ENCODE measurements around the gene GOSR2. TPM values are rescaled to one million over a fixed set of nuclear protein-coding genes. Genes with fewer than 3 reads are reported as not detected.
A peak's percentile ranks its signal among the peaks of the same experiment; 100 is the strongest.

GOSR2 gene
- total RNA-seq, 1 experiment from 2014 or later, result 48.4 TPM

- no peaks in the 10 kb centered on the region for H3K9me3 ChIP-seq (ENCODE audit: low read length)
- intact Hi-C loops (cut with micrococcal nuclease), result loop anchor here (2.0 kb wide), 2 partner anchors 60 to 100 kb away; no protein-coding TSS in a partner anchor
- H4K20me1 ChIP-seq (ENCODE audit: low read length), result no peaks in the 10 kb centered on the region
- BruUV-seq (replicated peaks), result no TSS peak
- peaks cover 41% of the 10 kb centered on the region for H3K36me3 ChIP-seq (ENCODE audit: low read depth, low read length)
- no peak overlapping the region for H3K4me3 ChIP-seq (ENCODE audit: low read length)
- POLR2A ChIA-PET (ENCODE audit: unreplicated experiment), result no interaction called here
- no peak overlapping the region for H3K4me2 ChIP-seq (ENCODE audit: low read length)
- H3K4me1 ChIP-seq (ENCODE audit: insufficient read depth, low read length), result peaks cover 11% of the 10 kb centered on the region; the same call in 1 of the 2 replicates
- H2AFZ ChIP-seq (ENCODE audit: low read length), result no peak overlapping the region
- ATAC-seq (peak; percentile 81), DNase-seq (peak; percentile 82)
- H3K9me2 ChIP-seq (replicated peaks; ENCODE audit: low read length), result no peaks in the 10 kb centered on the region
- no peaks in the 10 kb centered on the region for H3F3A ChIP-seq (ENCODE audit: low read length, unreplicated experiment)
- H3K79me2 ChIP-seq (ENCODE audit: low read length), result no peaks in the 10 kb centered on the region
- no peak overlapping the region for H3K9ac ChIP-seq (ENCODE audit: low read length)
- CTCF ChIA-PET, result interaction anchor here (0.6 to 1.0 kb wide), 2 partner anchors 62 to 160 kb away, joined by 4 to 7 read pairs; no protein-coding TSS in a partner anchor
- no peaks in the 10 kb centered on the region for H3K27me3 ChIP-seq (ENCODE audit: low read length)
- no peak overlapping the region for H3K27ac ChIP-seq (ENCODE audit: low read length)
- TF ChIP-seq, protein P1, sequence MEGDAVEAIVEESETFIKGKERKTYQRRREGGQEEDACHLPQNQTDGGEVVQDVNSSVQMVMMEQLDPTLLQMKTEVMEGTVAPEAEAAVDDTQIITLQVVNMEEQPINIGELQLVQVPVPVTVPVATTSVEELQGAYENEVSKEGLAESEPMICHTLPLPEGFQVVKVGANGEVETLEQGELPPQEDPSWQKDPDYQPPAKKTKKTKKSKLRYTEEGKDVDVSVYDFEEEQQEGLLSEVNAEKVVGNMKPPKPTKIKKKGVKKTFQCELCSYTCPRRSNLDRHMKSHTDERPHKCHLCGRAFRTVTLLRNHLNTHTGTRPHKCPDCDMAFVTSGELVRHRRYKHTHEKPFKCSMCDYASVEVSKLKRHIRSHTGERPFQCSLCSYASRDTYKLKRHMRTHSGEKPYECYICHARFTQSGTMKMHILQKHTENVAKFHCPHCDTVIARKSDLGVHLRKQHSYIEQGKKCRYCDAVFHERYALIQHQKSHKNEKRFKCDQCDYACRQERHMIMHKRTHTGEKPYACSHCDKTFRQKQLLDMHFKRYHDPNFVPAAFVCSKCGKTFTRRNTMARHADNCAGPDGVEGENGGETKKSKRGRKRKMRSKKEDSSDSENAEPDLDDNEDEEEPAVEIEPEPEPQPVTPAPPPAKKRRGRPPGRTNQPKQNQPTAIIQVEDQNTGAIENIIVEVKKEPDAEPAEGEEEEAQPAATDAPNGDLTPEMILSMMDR (conservative IDR thresholded peaks at IDR 0.05; ENCODE audit: low read depth, low read length), result peak; percentile 93
- TF ChIP-seq EZH2 (IDR thresholded peaks at IDR 0.05; ENCODE audit: low read length, unreplicated experiment), result no peak
- TF ChIP-seq EZH2phosphoT487 (IDR thresholded peaks at IDR 0.05; ENCODE audit: borderline replicate concordance, low read length), result no peak
Observed at GRCh38 chr17:46940692-46941404, 17.9 kb downstream of the GOSR2 start.

DNA sequence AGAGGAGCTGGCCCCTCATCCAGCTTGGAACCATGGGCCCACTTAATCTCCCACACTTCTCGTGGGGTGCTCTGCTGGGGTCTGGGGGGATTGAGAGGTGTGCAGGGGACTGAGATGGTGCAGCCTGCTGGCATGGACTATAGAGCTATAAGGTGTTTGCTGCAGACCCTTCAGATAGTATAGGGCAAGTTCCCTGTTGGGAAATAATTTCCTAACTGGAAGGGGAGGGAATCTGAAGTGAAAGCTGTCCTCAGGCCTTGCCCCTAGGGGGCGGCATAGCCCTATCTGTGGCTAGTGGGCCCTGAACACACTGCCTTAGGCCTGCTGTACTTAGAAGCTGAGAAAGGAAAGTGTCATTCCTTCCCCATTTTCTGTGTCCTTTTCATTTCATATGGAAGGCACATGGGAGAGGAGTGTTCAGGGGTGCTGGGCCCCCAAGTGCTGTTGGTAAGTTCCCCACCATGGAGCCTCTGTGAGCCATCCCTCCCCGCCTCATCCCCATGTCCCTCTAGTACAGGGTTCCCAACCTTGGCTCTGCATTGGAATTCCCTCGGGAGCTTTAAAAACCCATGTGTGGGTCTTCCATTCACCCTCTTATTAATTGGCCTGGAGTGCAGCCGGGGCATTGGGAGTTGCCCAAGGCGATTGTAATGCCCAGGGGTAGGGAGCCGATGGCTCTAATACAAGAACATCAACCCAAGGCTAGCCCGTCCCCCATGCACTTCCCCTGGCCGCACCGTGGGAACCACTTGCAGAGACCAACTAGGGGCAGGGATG is 19.7 kb downstream of the GOSR2 start:
- H3K27ac ChIP-seq (ENCODE audit: low read length), result no peak overlapping the region
- H4K20me1 ChIP-seq (ENCODE audit: low read length), result no peaks in the 10 kb centered on the region
- no TSS peak for BruUV-seq (replicated peaks)
- H3K36me3 ChIP-seq (ENCODE audit: low read depth, low read length), result peaks cover 27% of the 10 kb centered on the region
- H3F3A ChIP-seq (ENCODE audit: low read length, unreplicated experiment), result no peaks in the 10 kb centered on the region
- no peaks in the 10 kb centered on the region for H3K9me2 ChIP-seq (replicated peaks; ENCODE audit: low read length)
- peak; percentile 27 for ATAC-seq
- no peak overlapping the region for H3K4me2 ChIP-seq (ENCODE audit: low read length)
- no peak for TF ChIP-seq EZH2 (IDR thresholded peaks at IDR 0.05; ENCODE audit: low read length, unreplicated experiment)
- TF ChIP-seq, protein P1 (conservative IDR thresholded peaks at IDR 0.05; ENCODE audit: low read depth, low read length), result peak; percentile 95
- no peak for TF ChIP-seq EZH2phosphoT487 (IDR thresholded peaks at IDR 0.05; ENCODE audit: borderline replicate concordance, low read length)
- intact Hi-C loops (cut with micrococcal nuclease), result no loop called here
- peak; percentile 82 for DNase-seq
- peaks cover 11% of the 10 kb centered on the region; the same call in 1 of the 2 replicates for H3K4me1 ChIP-seq (ENCODE audit: insufficient read depth, low read length)
- H2AFZ ChIP-seq (ENCODE audit: low read length), result no peak overlapping the region
- CTCF ChIA-PET, result no interaction called here
- H3K79me2 ChIP-seq (ENCODE audit: low read length), result no peaks in the 10 kb centered on the region
- H3K27me3 ChIP-seq (ENCODE audit: low read length), result no peaks in the 10 kb centered on the region
- H3K9ac ChIP-seq (ENCODE audit: low read length), result no peak overlapping the region
- H3K9me3 ChIP-seq (ENCODE audit: low read length), result no peaks in the 10 kb centered on the region
- no peak overlapping the region for H3K4me3 ChIP-seq (ENCODE audit: low read length)
- POLR2A ChIA-PET (ENCODE audit: unreplicated experiment), result no interaction called here

DNA sequence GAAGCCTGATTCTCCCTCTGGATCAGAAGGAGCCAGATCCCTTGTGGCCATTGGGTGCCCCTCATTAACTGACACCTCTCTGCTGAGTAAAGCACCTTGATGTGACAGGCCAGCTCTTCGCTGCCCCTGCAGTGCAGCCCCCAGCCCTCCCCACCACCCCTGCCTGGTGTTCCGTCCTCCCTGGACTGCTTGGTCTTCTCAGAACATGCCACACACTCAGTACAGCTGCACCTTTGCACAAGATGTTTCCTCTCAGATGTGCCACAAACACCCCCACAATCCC is 20.2 kb downstream of the GOSR2 start:
- BruUV-seq (replicated peaks), result no TSS peak
- H3K4me2 ChIP-seq (ENCODE audit: low read length), result no peak overlapping the region
- no peaks in the 10 kb centered on the region for H4K20me1 ChIP-seq (ENCODE audit: low read length)

More for the DNA sequence above, 20.2 kb downstream of the GOSR2 start:
- Histone ChIP-seq H3K4me1 (ENCODE audit: insufficient read depth, low read length) (peaks cover 11% of the 10 kb centered on the region; the same call in 1 of the 2 replicates), H3K4me3 (ENCODE audit: low read length) (no peak overlapping the region), H3K36me3 (ENCODE audit: low read depth, low read length) (peaks cover 26% of the 10 kb centered on the region), H3K9me3 (ENCODE audit: low read length) (no peaks in the 10 kb centered on the region), H3F3A (ENCODE audit: low read length, unreplicated experiment) (no peaks in the 10 kb centered on the region), H2AFZ (ENCODE audit: low read length) (no peak overlapping the region), H3K27ac (ENCODE audit: low read length) (no peak overlapping the region), H3K79me2 (ENCODE audit: low read length) (no peaks in the 10 kb centered on the region), H3K9ac (ENCODE audit: low read length) (no peak overlapping the region), H3K9me2 (replicated peaks; ENCODE audit: low read length) (no peaks in the 10 kb centered on the region), H3K27me3 (ENCODE audit: low read length) (no peaks in the 10 kb centered on the region)
- CTCF ChIA-PET, result no interaction called here
- POLR2A ChIA-PET (ENCODE audit: unreplicated experiment), result no interaction called here
- ATAC-seq (no peak), DNase-seq (no peak)
- TF ChIP-seq EZH2 (IDR thresholded peaks at IDR 0.05; ENCODE audit: low read length, unreplicated experiment) (no peak), EZH2phosphoT487 (IDR thresholded peaks at IDR 0.05; ENCODE audit: borderline replicate concordance, low read length) (no peak)
- TF ChIP-seq, protein P1 (conservative IDR thresholded peaks at IDR 0.05; ENCODE audit: low read depth, low read length), result no peak
- intact Hi-C loops (cut with micrococcal nuclease), result no loop called here

Measured in PC-3 (cell line).